Cardiac fibroblast (primary cell): ENCODE measurements around the gene CHRNA9.

ENCODE experiments used
- DNase-seq, 2 donors: peaks; one replicate each; pipeline versions ENCODE4 v3.0.0 to v3.0.0-alpha.2; 2010; ENCODE audit warnings: low read depth in 2 of 2
- H3K4me3 ChIP-seq, 2 donors: replicated peaks in 1 of 2; 1 replicate in 1 of 2; 2 replicates in 1 of 2; pipeline ENCODE4 v1.5.1; 2011; ENCODE audit warnings: low read depth in 2 of 2, low read length in 2 of 2, mild to moderate bottlenecking in 2 of 2, moderate library complexity in 1 of 2
- TF ChIP-seq, protein P1 (sequence below): IDR thresholded peaks from one replicate; pipeline ENCODE4 v1.5.1; 2011; ENCODE audit warnings: low read depth, mild to moderate bottlenecking, low read length, inconsistent platforms

Gene CHRNA9

GRCh38 chr4:40309250-40309774 lies 25.8 kb upstream of the CHRNA9 start:
- no peak overlapping the region for H3K4me3 ChIP-seq
- peak; percentile 89 to 90 for DNase-seq
- TF ChIP-seq, protein P1, sequence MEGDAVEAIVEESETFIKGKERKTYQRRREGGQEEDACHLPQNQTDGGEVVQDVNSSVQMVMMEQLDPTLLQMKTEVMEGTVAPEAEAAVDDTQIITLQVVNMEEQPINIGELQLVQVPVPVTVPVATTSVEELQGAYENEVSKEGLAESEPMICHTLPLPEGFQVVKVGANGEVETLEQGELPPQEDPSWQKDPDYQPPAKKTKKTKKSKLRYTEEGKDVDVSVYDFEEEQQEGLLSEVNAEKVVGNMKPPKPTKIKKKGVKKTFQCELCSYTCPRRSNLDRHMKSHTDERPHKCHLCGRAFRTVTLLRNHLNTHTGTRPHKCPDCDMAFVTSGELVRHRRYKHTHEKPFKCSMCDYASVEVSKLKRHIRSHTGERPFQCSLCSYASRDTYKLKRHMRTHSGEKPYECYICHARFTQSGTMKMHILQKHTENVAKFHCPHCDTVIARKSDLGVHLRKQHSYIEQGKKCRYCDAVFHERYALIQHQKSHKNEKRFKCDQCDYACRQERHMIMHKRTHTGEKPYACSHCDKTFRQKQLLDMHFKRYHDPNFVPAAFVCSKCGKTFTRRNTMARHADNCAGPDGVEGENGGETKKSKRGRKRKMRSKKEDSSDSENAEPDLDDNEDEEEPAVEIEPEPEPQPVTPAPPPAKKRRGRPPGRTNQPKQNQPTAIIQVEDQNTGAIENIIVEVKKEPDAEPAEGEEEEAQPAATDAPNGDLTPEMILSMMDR, result peak; percentile 90

DNA sequence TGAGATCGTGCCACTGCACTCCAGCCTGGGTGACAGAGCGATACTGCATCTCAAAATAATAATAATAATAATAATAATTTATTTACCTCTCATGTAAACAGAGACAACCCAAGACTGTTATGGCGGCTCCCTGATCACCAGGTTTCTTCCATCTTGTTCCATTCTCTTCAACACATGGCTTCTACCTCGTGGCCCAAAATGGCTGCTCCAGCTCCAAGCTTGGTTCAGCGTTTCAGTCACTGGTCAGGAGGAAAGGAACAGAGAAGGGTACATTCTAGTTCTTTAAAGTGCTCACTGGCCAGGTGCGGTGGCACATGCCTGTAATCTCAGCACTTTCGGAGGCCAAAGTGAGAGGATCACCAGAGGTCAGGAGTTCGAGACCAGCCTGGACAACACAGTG lies 24.9 kb upstream of the CHRNA9 start:
- DNase-seq, result no peak
- H3K4me3 ChIP-seq, result no peak overlapping the region
- TF ChIP-seq, protein P1, result no peak

GRCh38 chr4:40311811-40312346 lies 23.3 kb upstream of the CHRNA9 start:
- no peak overlapping the region for H3K4me3 ChIP-seq
- TF ChIP-seq, protein P1, result no peak
- DNase-seq, result peak in 1 of 2 donors; percentile 38

DNA sequence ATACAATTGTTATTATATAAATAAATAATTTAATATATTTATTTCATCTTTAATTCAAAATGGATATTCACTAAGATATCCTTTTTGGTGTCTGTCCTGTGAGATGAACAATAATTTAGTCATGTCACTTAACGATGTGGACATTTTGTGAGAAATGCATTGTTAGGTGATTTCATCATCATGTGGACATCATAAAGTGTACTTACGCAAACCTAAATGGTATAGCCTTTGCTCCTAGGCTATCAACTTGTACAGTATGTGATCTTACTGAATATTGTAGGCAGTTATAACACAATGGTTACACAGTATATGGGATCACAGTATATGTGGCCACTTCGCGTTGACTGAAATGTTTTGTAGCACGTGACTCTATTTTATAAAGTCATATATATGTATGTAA lies 20.2 kb upstream of the CHRNA9 start:
- TF ChIP-seq, protein P1, result no peak
- H3K4me3 ChIP-seq, result no peak overlapping the region
- DNase-seq, result peak in 1 of 2 donors; percentile 67

- TF ChIP-seq, protein P1, result no peak
- peak; percentile 95 to 98 for DNase-seq
- H3K4me3 ChIP-seq, result peak overlapping the region in 1 of 2 donors; percentile 42
Measured at GRCh38 chr4:40316333-40316781, 18.8 kb upstream of the CHRNA9 start.

- peak; percentile 96 to 97 for DNase-seq
- H3K4me3 ChIP-seq, result peak overlapping the region; percentile 28 to 42
- TF ChIP-seq, protein P1, result peak; percentile 73
Measured at GRCh38 chr4:40316782-40317635, 18.1 kb upstream of the CHRNA9 start.
